CD14-positive monocyte (primary cell): ENCODE data around the gene PRDM12. TPM values are rescaled to one million over a fixed set of nuclear protein-coding genes. Genes with fewer than 3 reads are reported as not detected.

Experiments
- DNase-seq, 3 donors: peaks; one replicate each; pipeline ENCODE4 v3.0.0-alpha.2; 2011 to 2022
- H2AFZ ChIP-seq: 2 replicates; pipeline ENCODE4 v1.6.0; 2012; ENCODE audit warnings: mild to moderate bottlenecking, low read depth, low read length, inconsistent platforms; ENCODE audit not compliant: insufficient read depth, poor library complexity, severe bottlenecking
- H3K27ac ChIP-seq, 2 donors: 1 replicate in 1 of 2; 2 replicates in 1 of 2; pipeline ENCODE4 v1.5.1; 2012 to 2013; ENCODE audit warnings: low read length in 2 of 2, control low read depth in 1 of 2, inconsistent platforms in 1 of 2, low read depth in 1 of 2, mild to moderate bottlenecking in 1 of 2
- H3K27me3 ChIP-seq, 2 donors: one replicate each; pipeline versions ENCODE4 v1.6.0 to v1.6.1; 2011 to 2013; ENCODE audit warnings: low read length in 2 of 2; ENCODE audit not compliant: control insufficient read depth in 2 of 2, insufficient read depth in 2 of 2
- H3K36me3 ChIP-seq, 2 donors: replicated peaks in 1 of 2; 1 replicate in 1 of 2; 2 replicates in 1 of 2; pipeline versions ENCODE4 v1.5.1 to v1.6.1; 2012 to 2013; ENCODE audit warnings: low read length in 2 of 2, control low read depth in 1 of 2, inconsistent platforms in 1 of 2, mild to moderate bottlenecking in 1 of 2; ENCODE audit not compliant: insufficient read depth in 2 of 2, control insufficient read depth in 1 of 2
- H3K4me1 ChIP-seq, 2 donors: 1 replicate in 1 of 2; 2 replicates in 1 of 2; pipeline versions ENCODE4 v1.5.1 to v1.6.1; 2012 to 2013; ENCODE audit warnings: low read length in 2 of 2, control low read depth in 1 of 2, inconsistent platforms in 1 of 2, mild to moderate bottlenecking in 1 of 2, moderate library complexity in 1 of 2; ENCODE audit not compliant: insufficient read depth in 2 of 2, control insufficient read depth in 1 of 2
- H3K4me2 ChIP-seq: replicated peaks from 2 replicates; pipeline ENCODE3; 2012; ENCODE audit warnings: low read length, moderate library complexity, mild to moderate bottlenecking; ENCODE audit not compliant: poor library complexity, severe bottlenecking; ENCODE audit errors: extremely low read depth
- H3K4me3 ChIP-seq, 3 experiments: fragments of 200-600 bp in 1 of 3; sonication (generic) in 1 of 3; replicated peaks in 1 of 3; 1 replicate in 2 of 3; 2 replicates in 1 of 3; pipeline ENCODE4 v1.5.1; 2011 to 2013; ENCODE audit warnings: low read length in 3 of 3, mild to moderate bottlenecking in 3 of 3, control low read depth in 2 of 3, low read depth in 2 of 3, inconsistent platforms in 1 of 3, moderate library complexity in 1 of 3
- H3K79me2 ChIP-seq: 2 replicates; pipeline ENCODE4 v1.6.0; 2012; ENCODE audit warnings: mild to moderate bottlenecking, control low read depth, inconsistent platforms, low read length, moderate library complexity; ENCODE audit not compliant: insufficient read depth
- H3K9ac ChIP-seq: 2 replicates; pipeline ENCODE4 v1.6.0; 2017; ENCODE audit warnings: low read length, mild to moderate bottlenecking; ENCODE audit not compliant: insufficient read depth, poor library complexity, severe bottlenecking
- H3K9me3 ChIP-seq, 2 donors: replicated peaks in 1 of 2; 1 replicate in 1 of 2; 2 replicates in 1 of 2; pipeline versions ENCODE4 v1.5.1 to v1.6.1; 2012 to 2013; ENCODE audit warnings: low read length in 2 of 2, control low read depth in 1 of 2; ENCODE audit not compliant: control insufficient read depth in 1 of 2, insufficient read depth in 1 of 2
- H4K20me1 ChIP-seq: 2 replicates; pipeline ENCODE4 v1.6.0; 2012; ENCODE audit warnings: mild to moderate bottlenecking, low read length, control low read depth, moderate library complexity; ENCODE audit not compliant: insufficient read depth
- H3K27ac Mint-ChIP-seq, 7 donors: one replicate each; pipeline ENCODE4 v1.8.0; 2020; ENCODE audit warnings: mild to moderate bottlenecking in 7 of 7, mixed read lengths in 7 of 7, moderate library complexity in 6 of 7, inconsistent platforms in 2 of 7
- H3K27me3 Mint-ChIP-seq, 3 donors: one replicate each; pipeline ENCODE4 v1.8.0; 2021 to 2022; ENCODE audit warnings: low read depth in 3 of 3, mild to moderate bottlenecking in 3 of 3, mixed read lengths in 3 of 3, moderate library complexity in 3 of 3, inconsistent platforms in 1 of 3
- H3K36me3 Mint-ChIP-seq, 2 donors: one replicate each; pipeline ENCODE4 v1.8.0; 2020; ENCODE audit warnings: mixed read lengths in 2 of 2, inconsistent platforms in 1 of 2, mild to moderate bottlenecking in 1 of 2
- H3K4me1 Mint-ChIP-seq: one replicate; pipeline ENCODE4 v1.8.0; 2020; ENCODE audit warnings: mild to moderate bottlenecking, mixed read lengths
- H3K4me3 Mint-ChIP-seq, 2 donors: one replicate each; pipeline ENCODE4 v1.8.0; 2020; ENCODE audit warnings: mild to moderate bottlenecking in 2 of 2, mixed read lengths in 2 of 2, moderate library complexity in 1 of 2
- H3K9me3 Mint-ChIP-seq, 7 donors: one replicate each; pipeline ENCODE4 v1.8.0; 2020 to 2022; ENCODE audit warnings: mixed read lengths in 7 of 7, mild to moderate bottlenecking in 6 of 7, moderate library complexity in 6 of 7, inconsistent platforms in 2 of 7
- WGBS: methylation state at CpG from one replicate; pipeline ENCODE4 v1.1.5; 2013; ENCODE audit warnings: missing lambda C conversion rate; ENCODE audit not compliant: insufficient coverage; 5-methylcytosine and 5-hydroxymethylcytosine counted together
- intact Hi-C, 2 donors: fragments of 100-400 bp; cut with micrococcal nuclease; formaldehyde crosslinking; loops; one replicate each; pipeline versions ENCODE4 v1.15.0 to v1.15.1; 2023
- polyA plus RNA-seq, 3 donors: library from polyadenylated mRNA; depleted of rRNA in 1 of 3; unstranded in 2 of 3; stranded (reverse) in 1 of 3; fragments of 300-500 nt in 2 of 3; fragments of >200 nt in 1 of 3; fragmentation: Illumina TruSeq in 2 of 3; gene quantifications; 1 replicate in 2 of 3; 2 replicates in 1 of 3; pipeline ENCODE4 v1.2.3, GENCODE V29; 2012 to 2021
- TF ChIP-seq, protein P1 (sequence below): fragments of 200-600 bp; IDR thresholded peaks from one replicate; pipeline ENCODE4 v1.8.0; 2022; ENCODE audit warnings: antibody characterized with exemption, mild to moderate bottlenecking

Gene PRDM12
- polyA plus RNA-seq, 3 donors: 0.08 TPM; not detected in 2

GRCh38 chr9:130672466-130672865 is 8.1 kb downstream of the PRDM12 start:
- H3K4me3 Mint-ChIP-seq: no peak overlapping the region
- H3K9me3 Mint-ChIP-seq: peaks cover 0 to 3% (median 0%) of the 10 kb centered on the region in 7 donors
- intact Hi-C loops: no loop called here

GRCh38 chr9:130672933-130673615 is 8.7 kb downstream of the PRDM12 start:
- Histone ChIP-seq H3K9me3 (no peaks in the 10 kb centered on the region), H4K20me1 (no peaks in the 10 kb centered on the region), H3K4me1 (no peaks in the 10 kb centered on the region), H2AFZ (no peak overlapping the region), H3K9ac (no peak overlapping the region), H3K79me2 (no peaks in the 10 kb centered on the region), H3K36me3 (no peaks in the 10 kb centered on the region), H3K4me2 (no peak overlapping the region), H3K27me3 (peaks cover 2 to 8% of the 10 kb centered on the region in 2 donors), H3K4me3 (no peak overlapping the region), H3K27ac (no peak overlapping the region)
- intact Hi-C loops: no loop called here
- H3K27me3 Mint-ChIP-seq: peaks cover 20 to 47% (median 24%) of the 10 kb centered on the region in 3 donors
- TF ChIP-seq, protein P1, sequence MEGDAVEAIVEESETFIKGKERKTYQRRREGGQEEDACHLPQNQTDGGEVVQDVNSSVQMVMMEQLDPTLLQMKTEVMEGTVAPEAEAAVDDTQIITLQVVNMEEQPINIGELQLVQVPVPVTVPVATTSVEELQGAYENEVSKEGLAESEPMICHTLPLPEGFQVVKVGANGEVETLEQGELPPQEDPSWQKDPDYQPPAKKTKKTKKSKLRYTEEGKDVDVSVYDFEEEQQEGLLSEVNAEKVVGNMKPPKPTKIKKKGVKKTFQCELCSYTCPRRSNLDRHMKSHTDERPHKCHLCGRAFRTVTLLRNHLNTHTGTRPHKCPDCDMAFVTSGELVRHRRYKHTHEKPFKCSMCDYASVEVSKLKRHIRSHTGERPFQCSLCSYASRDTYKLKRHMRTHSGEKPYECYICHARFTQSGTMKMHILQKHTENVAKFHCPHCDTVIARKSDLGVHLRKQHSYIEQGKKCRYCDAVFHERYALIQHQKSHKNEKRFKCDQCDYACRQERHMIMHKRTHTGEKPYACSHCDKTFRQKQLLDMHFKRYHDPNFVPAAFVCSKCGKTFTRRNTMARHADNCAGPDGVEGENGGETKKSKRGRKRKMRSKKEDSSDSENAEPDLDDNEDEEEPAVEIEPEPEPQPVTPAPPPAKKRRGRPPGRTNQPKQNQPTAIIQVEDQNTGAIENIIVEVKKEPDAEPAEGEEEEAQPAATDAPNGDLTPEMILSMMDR: no peak
- 97% methylated on average over 10 of the region's 12 CpGs for WGBS
- DNase-seq: no peak
- no peaks in the 10 kb centered on the region for H3K36me3 Mint-ChIP-seq
- H3K4me1 Mint-ChIP-seq: no peaks in the 10 kb centered on the region
- peaks cover 0 to 3% (median 0%) of the 10 kb centered on the region in 7 donors for H3K9me3 Mint-ChIP-seq
- no peak overlapping the region for H3K27ac Mint-ChIP-seq
- H3K4me3 Mint-ChIP-seq: no peak overlapping the region

More at GRCh38 chr9:130672466-130672865, 8.1 kb downstream of the PRDM12 start:
- Histone ChIP-seq H3K27ac (no peak overlapping the region), H3K9ac (no peak overlapping the region), H3K36me3 (no peaks in the 10 kb centered on the region), H4K20me1 (no peaks in the 10 kb centered on the region), H2AFZ (no peak overlapping the region), H3K27me3 (peaks cover 9 to 14% of the 10 kb centered on the region in 2 donors), H3K4me3 (no peak overlapping the region), H3K79me2 (no peaks in the 10 kb centered on the region), H3K4me2 (no peak overlapping the region), H3K4me1 (no peaks in the 10 kb centered on the region), H3K9me3 (no peaks in the 10 kb centered on the region)
- Mint-ChIP-seq H3K27me3 (peaks cover 26 to 53% (median 29%) of the 10 kb centered on the region in 3 donors), H3K4me1 (no peaks in the 10 kb centered on the region), H3K27ac (no peak overlapping the region), H3K36me3 (no peaks in the 10 kb centered on the region)
- 90% methylated on average over 7 of the region's 8 CpGs for WGBS
- TF ChIP-seq, protein P1: no peak
- no peak for DNase-seq
